ENCODE measurements around the gene OR10K1.

OR10K1 gene

GRCh38 chr1:158516966-158517365 is 55.3 kb downstream of the OR10K1 start:
- TF ChIP-seq, protein P1, sequence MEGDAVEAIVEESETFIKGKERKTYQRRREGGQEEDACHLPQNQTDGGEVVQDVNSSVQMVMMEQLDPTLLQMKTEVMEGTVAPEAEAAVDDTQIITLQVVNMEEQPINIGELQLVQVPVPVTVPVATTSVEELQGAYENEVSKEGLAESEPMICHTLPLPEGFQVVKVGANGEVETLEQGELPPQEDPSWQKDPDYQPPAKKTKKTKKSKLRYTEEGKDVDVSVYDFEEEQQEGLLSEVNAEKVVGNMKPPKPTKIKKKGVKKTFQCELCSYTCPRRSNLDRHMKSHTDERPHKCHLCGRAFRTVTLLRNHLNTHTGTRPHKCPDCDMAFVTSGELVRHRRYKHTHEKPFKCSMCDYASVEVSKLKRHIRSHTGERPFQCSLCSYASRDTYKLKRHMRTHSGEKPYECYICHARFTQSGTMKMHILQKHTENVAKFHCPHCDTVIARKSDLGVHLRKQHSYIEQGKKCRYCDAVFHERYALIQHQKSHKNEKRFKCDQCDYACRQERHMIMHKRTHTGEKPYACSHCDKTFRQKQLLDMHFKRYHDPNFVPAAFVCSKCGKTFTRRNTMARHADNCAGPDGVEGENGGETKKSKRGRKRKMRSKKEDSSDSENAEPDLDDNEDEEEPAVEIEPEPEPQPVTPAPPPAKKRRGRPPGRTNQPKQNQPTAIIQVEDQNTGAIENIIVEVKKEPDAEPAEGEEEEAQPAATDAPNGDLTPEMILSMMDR (IDR thresholded peaks at IDR 0.05; ENCODE audit: insufficient read depth, missing control alignments), result no peak
- DNase-seq (ENCODE audit: insufficient read length, low spot score) (no peak), FAIRE-seq (no peak)

Data from D721Med (cell line).